Measurements from ENCODE around the gene STMP1.

GRCh38 chr7:135682191-135682590 lies 19.9 kb downstream of the STMP1 start:
- TF ChIP-seq CTCF (IDR thresholded peaks at IDR 0.05 in 4 of 5, conservative IDR thresholded peaks at IDR 0.05 in 1 of 5) (no peak), POLR2A (IDR thresholded peaks at IDR 0.05) (no peak)
